Kidney tubule cell (primary cell): ENCODE data around the gene SLC4A3.

Experiments
- DNase-seq: peaks from one replicate; pipeline ENCODE4 v3.0.0-alpha.2; 2018; ENCODE audit warnings: low spot score

Gene SLC4A3

GRCh38 chr2:219613461-219614070, 13.9 kb upstream of the SLC4A3 start:
- DNase-seq = no peak

DNA sequence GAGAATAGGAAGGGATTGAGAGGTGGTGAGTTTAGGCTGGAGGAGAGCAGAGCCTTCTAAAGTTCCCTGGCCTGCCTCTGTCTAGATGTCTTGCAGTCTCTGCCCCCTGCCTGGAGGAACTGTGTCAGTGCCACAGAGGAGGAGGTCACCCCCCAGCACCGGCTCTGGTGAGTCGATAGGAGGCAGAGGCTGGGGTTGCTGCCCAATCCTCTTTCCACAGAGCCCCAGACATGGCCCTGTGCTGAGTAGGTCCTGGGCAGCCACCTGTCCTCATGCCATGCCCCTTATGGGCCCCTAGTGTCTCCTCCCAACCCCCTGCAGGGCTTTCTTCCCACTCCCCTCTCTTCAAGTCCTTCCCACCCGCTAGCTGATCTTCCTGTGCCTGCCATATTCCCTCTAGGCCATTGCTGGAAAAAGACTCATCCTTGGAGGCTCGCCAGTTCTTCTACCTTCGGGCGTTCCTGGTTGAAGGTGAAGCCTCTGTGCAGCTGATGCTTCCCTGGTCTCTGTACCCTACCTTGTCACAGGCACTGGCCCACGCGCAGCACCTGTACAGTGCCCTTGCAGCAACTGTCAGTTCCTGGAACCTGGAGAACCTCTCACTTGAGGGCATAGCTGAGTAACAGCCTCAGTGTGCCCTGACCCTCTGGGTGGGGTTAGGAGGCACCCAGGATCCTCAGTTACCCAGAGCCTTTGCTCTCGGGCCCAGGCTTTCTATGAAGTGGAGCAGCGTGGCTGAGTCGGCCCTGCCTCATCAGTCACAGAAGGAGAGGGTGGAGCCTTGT, 13.2 kb upstream of the SLC4A3 start:
- DNase-seq = no peak

- no peak for DNase-seq
These were observed 12.4 kb upstream of the SLC4A3 start for GRCh38 chr2:219615036-219615435.

GRCh38 chr2:219615894-219616293, 11.5 kb upstream of the SLC4A3 start:
- no peak for DNase-seq

DNA sequence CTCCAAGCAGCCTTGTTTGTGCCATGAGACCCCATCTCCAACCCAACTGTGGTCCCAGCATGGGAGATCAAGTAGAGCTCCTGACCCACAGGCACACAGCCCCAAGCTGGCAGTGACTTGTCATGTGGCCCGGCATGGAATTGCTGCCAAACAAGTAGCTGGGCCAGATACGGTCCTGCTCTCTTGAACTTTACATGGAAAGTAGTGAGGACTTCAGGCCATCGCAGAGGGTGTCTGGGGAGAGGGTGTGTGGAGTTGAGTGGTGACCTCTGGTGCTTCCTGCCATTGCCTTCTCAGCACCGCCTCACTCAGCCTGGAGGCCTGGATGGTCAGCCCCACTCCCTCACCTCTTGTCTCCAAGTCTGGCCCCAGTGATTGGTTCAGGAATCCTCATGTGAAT, 10.9 kb upstream of the SLC4A3 start:
- DNase-seq = no peak

DNA sequence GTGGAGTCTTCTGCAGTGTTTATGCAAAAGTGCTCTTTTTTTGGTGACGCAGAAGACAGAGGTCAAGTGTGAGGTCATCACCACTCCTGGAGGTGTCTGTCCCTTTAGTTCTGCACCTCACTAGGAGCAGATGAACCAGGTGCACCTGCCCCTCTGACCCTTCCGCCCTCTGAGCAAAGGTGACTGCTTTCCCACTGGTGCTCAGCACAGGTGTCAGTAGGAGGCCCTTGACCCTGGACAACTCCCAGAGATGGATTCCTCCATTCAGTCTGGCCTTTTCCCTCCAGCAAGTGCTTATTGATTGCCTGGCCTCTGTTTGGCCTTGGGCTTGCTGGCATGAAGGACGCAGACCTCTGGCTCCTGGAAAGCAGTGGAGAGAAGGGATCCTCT, 8.7 kb upstream of the SLC4A3 start:
- DNase-seq = no peak

DNA sequence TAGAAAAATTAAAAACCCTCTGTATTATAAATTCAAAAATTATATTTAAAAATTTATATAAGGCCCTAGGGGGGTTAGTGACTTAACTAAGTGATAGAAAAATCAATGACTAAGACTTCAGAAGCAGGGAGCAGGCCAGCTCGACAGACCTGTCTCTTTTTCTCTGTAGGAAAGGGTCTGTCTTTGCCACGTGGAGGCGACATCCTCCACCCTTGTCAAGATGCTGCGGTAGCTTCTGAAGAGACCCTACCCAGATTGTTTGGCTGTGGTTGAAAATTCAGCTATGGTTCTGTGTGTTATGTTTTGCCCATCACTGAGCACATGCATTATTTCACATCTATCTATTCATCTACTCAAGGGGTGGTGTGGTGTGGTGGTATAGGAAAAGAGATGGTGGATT, 8.2 kb upstream of the SLC4A3 start:
- DNase-seq = no peak

GRCh38 chr2:219620546-219620945, 6.9 kb upstream of the SLC4A3 start:
- DNase-seq = no peak

DNA sequence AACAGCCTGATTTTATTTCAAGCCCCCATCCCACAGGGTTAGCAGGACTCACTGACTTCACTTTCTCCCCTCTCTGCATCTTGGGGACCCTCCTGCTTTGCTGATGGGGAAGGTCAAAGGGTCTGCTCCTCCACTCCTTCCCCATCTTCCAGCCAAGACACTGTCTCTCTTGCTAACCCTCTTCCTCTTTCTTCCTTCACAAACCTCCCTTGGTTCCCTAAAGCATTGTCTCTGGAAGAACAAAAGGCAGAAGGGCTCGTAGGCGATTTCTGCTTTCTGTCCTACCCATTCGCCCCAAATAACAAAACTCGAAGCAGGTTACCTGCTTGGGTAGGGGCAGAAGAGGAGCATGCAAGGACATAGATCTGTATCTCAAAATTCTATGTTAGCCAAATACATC, 5.5 kb upstream of the SLC4A3 start:
- no peak for DNase-seq

GRCh38 chr2:219622472-219622871, 5.0 kb upstream of the SLC4A3 start:
- DNase-seq = no peak

DNA sequence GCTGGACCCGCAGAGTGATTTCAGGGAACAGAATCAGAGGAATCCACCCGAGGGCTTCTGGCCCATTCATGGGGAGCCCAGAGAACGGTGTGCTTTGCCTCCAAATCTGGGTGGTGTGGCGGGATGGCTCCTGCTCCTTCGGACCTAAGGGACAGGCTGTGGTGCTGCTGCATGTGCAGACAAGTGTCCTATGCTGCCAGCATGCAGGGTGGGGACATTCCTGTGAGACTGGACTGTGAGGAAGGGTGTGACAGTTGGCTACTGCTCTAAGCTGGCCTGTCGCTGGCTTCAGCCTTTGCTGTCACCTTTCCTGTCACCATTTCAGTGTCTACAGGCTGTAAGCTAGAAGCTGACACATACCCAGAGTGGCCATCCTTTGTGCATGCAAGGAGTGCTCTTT, 2.9 kb upstream of the SLC4A3 start:
- no peak for DNase-seq

DNA sequence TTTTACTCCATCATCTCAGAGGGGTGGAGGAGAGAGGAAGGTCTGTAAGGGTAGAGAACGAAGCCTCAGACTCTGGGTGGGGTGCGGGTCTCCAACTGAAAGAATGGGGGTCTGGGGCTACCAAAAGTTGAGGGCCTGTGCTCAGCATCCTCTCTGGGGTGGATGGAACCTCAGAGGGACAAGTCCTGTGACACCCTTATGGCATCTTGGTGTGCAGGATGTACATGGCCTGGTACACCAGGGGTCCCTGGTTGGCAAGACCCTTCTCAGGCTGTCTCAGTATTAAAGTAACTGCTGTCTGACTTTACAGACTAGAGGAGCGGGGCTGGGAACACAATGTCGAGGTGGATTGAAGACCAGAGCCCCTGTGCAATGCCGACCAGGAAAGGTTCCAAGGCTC, 2.3 kb upstream of the SLC4A3 start:
- no peak for DNase-seq

- DNase-seq = no peak
These were observed 890 bp upstream of the SLC4A3 start for GRCh38 chr2:219626540-219626939.

- no peak for DNase-seq
These were observed 980 bp downstream of the SLC4A3 start for GRCh38 chr2:219628235-219628985.

GRCh38 chr2:219628986-219629901, 1.8 kb downstream of the SLC4A3 start:
- DNase-seq = no peak

DNA sequence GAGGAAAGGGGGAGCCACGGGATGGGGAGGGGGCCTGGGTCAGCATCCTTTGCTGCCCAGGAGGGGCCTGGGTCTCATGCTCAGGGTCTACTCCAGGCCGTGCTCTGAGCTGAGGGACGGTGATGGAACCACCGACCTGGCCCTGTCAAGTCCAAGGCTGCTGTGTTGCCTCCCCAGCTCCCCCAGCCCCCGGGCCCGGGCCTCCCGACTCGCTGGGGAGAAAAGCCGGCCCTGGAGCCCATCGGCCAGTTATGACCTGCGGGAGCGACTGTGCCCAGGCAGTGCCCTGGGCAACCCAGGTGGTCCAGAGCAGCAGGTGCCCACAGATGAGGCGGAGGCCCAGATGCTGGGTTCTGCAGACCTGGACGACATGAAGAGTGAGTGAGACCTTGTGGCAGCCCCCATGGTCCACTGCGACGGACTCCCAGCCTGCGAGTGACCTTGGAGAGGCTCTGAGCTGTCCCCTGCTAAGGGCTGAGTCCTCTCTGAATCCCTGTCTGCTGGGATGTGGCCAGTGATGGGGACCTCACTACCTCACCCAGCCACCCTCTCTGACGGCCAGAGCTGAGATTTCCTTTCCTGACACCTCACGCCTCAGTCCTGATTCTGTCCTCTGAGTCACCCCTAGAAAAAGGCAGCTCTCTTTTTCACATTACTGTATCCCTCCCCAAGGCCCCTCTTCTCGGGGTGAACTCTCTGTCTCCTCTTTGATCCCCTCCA, 2.7 kb downstream of the SLC4A3 start:
- DNase-seq = no peak

GRCh38 chr2:219630770-219631405, 3.5 kb downstream of the SLC4A3 start:
- no peak for DNase-seq

DNA sequence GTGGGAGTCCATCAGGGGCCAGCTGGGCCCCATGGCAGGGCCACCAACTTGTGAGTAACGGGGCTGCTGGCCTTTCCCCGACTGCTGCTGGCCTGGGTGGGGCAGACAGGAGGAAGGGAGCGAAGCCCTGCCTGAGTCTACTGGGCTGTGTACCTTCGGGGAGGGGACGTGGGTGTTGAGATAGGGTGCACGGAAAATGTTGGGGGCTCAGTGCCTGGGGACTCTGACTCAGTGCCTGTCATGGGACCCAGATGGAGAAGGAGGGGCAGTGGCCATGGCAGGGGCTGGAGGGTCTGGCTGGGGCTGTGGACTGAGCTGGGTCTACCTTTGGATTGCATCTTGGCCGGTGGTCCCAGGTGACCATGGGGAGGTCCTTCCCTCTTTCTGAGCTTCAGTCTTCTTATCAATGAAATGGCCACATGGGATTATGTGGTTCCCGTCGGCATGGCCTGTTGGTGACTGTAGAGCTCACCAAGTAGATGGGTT, 4.0 kb downstream of the SLC4A3 start:
- DNase-seq = no peak

- DNase-seq = no peak
These were observed 4.7 kb downstream of the SLC4A3 start for GRCh38 chr2:219631904-219632759.

DNA sequence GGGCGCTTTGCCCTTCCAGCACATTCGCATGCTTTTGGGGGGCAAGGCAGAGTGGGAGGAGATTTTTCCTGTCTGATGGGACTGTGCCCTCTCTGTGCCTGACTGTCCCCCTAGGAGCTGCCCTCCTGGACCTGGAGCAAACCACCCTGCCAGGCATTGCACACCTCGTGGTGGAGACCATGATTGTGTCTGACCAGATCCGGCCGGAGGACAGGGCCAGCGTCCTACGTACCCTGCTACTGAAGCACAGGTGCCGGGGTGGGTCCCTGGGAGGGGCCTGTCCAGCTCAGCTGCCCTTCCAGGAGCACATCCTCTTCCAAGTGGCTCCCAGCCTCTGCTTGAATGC, 5.3 kb downstream of the SLC4A3 start:
- no peak for DNase-seq
